Stimulated activated CD4-positive, alpha-beta T cell treated with anti-CD3 and anti-CD28 coated beads, Interleukin-4, amount 100 ng/mL, for 48 hours (primary cell): ENCODE measurements around the gene EXOC4.
"Not testable (repeated sequence)": the region's sequence is repeated elsewhere in the genome, so short reads cannot be mapped to it uniquely, and the experiment has no call there.

Source experiments
- DNase-seq, 2 donors: peaks; one replicate each; pipeline ENCODE4 v3.0.0-alpha.2; 2020; ENCODE audit warnings: low read depth in 2 of 2

Gene EXOC4

DNA sequence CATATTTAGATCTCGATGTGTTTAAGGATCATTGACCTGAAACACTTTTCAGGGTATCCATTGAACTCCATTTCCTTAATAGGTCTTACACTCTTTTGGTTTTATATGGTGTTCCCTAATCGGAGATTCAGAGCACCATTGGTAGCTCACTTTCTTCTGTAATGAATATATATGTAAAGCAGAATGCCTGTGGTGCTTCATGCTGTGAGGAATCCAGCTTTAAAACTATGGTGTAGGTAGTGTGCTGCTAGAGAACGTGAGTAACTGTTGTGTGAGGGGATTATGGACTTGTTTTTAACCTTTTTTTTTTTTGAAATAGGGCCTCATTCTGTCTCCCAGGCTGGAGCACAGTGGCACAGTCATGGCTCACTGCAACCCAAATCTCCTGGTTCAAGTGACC, 497.4 kb downstream of the EXOC4 start:
- no peak for DNase-seq

DNA sequence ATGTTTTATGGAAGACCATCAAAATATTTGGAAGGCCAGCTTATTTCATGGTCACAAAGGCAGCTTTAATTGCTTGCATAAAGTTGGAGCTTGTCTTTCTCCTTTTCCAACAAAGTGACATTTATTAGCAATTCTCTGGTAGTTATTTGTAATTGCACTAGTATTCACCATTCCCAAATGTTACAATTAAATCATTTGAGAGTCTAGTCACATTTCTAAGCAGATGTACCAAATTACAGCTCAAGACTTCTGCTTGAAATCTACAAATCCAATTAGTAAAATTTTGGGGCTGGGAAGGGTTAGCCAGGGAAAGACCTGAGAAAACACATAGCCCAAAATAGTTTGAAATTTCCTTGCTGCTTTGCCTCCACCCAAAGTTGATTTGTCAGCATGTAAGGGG, 498.2 kb downstream of the EXOC4 start:
- no peak for DNase-seq

DNA sequence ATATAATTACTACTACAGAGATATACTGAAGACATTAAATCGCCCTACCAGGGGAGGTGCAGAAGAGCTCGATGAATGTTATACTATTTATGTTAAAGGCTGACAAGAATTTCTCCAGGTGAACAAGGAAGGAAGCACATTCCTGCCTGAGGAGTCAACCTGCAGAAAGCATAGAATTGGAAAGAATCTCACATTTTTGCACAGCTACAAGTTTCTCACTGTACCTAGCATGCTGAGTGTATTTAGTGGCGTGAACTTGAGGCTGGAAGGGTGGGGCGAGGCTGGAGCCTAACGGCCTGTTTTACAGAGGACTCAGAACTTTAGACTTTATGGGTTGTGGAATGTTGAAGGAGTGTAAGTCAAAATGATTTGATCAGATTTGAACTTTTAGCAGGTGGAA, 500.6 kb downstream of the EXOC4 start:
- no peak for DNase-seq

DNA sequence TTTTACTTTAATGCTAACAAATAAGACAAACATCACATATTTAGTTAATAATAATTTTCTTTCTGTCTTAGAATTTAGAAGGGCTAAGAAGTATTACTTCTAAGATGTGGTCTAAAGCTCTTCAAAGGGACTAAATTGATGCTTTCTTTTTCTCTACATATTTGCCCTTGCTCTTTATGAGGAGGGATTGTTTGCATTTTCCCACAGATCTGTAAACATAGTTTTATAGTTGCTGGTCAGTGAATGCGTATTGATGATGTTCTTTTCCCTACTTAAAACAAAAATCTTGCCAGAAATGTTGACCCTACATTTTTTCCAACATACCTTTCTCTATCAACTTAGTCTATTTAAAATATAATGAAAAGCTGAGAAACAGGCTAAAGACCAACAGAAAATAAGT, 501.8 kb downstream of the EXOC4 start:
- DNase-seq: no peak

DNA sequence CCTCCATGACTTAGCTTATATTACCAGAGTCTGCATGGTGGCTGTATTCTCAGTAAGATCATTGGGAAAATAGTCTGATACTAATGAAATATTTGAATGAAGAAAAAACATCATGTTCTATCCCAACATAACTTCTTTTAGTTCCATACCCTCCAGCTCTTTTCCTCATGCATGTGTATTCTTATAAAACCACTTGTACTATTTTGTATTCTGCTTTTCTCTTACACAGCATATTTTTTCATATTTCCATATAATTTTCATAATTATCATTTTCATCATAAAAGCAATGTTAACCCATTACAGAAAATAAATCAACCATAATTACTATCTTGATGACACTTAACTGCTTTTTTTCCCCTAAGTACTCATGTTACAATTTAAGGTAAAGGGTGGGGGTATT, 503.0 kb downstream of the EXOC4 start:
- DNase-seq: no peak

DNA sequence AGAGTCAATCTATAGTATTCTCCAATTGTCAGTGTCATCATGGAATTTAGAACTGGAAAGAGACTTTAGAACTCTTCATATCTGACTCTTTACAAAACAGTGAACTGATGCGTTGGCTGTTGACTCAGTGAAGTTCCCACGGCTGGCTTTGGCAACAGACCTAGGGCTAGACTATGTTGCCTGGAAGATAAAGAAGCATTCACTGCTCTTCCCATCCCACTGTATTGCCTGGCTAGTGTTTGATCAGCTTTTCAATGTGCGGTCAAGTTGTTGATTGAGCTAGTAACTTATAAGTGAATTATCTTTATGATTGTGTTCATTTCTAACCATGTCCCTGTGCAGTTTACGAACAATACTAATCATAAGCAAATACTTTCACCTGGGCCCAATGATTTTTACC, 508.6 kb downstream of the EXOC4 start:
- DNase-seq: no peak

DNA sequence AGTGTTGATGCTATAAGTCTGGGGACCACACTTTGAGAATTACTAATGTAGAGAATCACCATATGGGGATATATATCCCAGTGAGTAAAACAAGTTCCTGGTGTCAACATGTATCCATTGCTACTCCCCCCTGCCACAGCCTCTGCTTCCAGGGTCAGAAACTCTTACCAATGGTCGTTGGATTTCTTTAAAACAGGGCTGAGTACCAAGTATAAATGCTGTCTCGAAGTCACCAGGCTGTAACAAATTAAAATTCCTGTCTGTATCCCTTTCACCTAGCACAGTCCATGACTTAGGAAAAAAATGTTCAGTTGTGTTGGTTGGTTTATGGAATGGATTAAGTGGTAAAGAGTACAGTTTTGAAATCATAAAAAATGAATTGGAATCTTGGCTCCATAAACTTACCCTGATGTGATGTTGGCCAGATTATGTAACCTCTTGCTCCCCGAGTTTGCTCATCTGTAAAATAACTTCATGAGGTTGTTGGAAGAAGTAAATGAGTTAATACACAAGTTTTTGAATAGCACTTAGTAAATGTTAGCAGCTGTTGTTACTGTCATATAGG, 510.3 kb downstream of the EXOC4 start:
- no peak for DNase-seq

DNA sequence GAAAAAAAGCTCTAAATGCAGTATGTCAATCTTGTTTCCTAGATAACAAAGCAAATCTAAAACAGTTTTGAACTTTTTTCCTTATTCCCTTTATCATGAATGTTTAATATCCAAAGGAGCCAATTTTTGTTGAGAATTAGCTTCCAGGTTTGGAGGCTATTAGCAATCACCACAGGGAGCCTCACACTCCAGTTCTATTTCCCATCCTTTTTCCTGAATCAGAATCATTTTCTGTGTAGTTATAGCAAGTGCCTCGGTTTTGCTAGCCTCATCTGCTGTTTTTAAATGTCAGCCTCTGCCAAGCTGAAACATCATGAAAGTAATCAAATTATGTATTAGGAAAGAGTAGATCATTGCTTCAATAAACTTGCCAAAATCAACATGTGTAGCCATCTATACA, 516.8 kb downstream of the EXOC4 start:
- no peak for DNase-seq

DNA sequence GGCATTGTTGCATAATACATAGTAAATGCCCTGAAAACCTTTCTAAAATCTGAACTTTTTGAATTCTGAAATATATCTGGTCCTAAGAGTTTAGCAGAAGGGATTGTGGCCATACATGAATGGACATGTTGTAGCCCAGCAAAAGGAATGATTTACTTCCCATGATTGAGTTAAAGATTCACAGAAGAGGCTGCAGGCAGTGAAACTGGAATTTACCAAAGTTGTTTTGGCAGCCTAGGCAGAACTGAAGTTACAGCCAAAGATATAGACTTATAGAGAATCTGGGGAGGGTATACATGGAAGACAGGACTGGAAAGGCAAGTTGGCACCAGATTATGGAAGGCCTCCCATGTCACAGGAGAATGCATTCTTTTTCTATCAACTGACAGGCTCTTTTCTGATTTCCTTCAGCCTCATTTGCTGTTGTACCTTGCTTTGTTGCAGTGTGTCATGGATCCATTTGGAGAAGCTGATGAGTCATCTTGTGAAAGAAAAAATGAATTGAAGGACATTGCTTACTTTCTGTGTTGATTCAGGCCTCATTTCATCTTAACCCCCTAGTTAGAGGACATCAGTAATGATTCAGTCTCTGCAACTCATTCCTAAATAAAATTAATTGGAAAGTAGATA, 518.1 kb downstream of the EXOC4 start:
- no peak for DNase-seq

DNA sequence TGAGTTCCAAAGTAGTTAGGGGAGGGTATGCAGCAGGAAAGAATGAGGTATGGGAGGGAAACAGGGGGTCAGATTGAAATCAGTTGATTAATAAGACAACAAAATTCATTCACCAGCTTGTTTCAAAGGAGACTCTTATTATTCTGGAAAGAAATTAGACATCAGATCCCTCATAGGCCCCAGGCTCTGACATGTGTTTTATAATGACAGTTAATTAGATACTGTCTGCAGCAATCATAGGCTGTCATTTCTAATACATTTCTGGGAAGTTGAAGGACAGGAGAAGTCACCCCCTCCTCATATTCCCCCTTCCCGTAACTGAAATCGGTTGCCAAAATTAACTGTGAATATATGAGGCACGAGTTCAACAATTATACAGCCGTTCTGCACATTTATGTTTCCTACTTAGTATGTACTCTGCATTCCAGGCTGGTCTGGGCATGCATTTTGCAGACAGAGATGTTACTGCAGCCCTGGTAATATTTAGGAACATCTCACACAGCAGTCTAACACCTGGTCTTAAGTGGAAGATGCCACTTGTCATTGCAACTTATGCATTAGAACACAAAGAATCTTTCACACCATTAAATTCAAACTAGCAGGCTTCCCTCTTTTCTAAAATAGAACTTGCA, 519.0 kb downstream of the EXOC4 start:
- no peak for DNase-seq

DNA sequence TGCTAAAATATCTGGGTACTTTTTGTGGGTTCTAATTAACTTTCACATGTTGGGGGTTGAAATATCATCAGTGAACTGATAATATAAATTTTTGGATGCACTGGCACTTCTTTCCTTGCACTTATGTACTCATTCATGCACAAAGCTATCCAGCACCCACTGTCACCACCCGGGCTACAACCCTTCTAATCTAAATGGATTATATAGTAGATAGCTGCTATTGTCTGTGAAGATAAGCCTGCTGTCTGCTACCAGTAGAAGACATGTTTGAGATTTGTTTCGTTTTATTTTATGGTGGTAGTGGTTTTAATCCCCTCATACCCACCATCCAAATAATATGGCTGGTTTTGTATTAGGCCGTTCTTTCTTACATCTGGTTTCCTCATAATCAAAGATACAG, 520.7 kb downstream of the EXOC4 start:
- DNase-seq: no peak

DNA sequence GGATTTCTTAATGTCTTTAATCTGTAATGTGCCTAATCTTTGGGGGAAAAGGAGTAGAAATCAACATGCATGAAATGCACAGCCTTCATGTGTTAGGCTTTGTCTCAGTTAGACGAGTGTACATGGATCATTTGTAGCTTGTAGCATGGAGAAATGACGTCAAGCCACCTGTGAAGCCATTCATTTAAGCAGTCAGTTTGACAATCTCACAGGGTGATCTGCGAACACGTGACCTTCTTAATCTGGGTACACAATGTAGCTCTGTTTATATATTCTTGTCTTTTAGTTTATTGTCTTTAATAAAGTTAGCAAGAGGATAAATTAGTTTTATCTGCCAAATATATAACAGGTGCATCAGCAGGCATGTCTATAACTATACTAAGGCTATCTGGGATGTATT, 522.3 kb downstream of the EXOC4 start:
- DNase-seq: no peak

DNA sequence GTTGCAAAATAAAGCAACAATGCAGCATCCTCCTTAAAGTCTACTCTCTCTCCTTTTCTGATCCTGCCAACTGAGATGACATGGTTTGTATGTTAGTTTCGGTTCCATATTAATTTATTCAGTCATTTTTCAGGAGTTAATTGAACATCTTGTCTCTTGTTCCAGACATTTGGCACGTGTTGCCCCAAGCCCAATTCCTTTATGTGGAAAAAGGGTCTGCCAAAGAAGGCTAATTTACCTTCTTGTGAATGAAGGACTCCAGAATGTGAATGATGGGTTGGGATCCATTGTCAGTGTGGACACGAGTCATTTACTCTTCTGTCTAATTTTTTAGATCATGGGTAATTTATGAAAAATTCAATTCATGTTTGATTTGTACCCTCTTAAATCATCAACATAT, 523.4 kb downstream of the EXOC4 start:
- no peak for DNase-seq

DNA sequence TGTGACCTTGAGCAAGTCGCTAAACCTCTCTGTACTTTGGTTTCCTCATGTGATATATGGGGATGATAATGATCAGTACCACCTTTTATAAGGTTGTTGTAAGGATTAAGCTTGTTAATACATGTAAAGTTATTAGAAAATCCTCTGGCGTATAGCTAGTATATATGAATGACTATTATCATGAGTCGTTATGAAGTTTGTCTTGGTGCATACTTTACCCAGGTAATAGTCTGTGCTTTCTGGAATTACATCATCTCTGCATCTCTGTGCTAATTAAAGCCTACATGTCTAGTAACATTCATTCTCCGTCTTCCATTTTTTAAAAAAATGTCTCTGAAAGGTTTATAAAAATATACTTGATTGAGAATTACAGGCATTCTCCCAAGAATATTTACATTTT, 524.8 kb downstream of the EXOC4 start:
- DNase-seq: no peak

DNA sequence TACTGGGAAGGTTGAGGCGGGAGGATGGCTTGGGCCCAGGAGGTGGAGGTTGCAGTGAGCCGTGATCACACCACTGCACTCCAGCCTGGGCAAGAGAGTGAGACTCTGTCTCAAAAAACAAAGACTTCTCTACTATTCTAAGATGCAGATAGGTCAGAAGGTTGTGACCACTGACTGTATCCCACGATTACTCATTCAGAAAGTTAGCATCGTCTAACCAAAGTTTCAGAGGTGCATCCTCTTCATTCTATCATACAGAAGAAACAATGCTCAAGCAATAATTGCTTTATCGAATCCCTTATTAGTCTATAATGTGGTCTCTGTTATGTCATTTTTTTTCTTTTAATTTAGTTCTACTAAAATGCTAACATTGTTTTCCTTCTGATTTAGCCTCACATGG, 525.6 kb downstream of the EXOC4 start:
- no peak for DNase-seq

DNA sequence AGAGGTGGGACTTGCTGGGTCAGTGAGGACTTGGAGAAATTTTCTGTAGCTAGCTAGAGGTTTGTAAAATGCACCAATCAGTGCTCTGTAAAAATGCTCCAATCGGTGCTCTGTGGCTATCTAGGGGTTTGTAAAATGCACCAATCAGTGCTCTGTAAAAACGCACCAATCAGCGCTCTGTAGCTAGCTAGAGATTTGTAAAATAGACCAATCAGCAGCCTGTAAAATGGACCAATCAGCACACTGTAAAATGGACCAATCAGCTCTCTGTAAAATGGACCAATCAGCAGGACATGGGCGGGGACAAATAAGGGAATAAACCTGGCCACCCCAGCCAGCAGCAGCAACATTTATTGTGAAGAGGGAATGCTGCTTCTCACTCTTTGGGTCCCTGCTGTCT, 526.7 kb downstream of the EXOC4 start:
- not testable (repeated sequence) for DNase-seq

DNA sequence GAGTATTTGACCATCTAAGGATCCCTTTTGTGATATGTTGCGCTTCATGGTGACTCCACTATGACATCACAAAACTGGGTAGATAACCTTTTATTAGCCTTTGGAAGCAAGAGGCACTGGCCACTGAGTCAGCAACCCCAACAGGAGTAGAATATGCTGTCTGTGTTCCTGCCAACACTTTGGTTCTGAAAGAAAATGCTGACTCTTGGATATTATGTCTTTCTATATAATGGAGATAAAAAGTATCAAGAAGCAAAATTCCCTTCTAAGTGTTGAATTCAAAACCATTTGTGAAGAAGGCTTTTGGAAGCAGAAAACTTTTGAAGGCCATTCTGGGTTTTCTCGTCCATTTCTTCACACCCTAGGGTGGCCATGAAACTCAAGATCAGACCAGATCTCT, 528.0 kb downstream of the EXOC4 start:
- no peak for DNase-seq

DNA sequence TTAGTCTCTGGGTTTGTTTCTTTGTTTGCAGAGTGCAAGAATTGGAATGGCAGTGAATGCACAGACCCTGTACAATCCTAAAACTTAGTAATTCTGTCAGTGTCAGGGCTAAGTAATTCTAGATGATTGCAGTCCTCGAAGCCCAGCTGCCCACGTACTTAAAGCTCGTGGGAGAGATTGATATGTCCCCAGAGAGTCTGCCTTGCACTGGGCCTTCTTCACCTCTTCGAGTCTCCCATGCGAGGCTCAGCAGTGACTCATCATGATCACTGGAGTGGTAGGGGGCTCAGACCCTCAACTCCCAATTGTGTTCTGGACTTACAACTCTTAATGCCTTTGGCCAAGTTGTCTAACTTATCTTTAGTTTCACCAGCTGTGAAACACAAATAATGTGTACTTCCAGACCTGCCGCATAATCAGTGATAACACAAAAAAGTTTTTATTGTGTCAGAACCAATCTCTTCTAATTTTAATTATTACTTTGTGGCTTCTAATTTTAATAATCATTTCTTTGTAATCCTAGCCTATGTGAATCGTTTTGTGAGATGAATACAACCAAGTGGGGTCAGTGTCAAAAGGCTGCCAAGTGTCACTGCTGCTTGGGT, 528.7 kb downstream of the EXOC4 start:
- no peak for DNase-seq

DNA sequence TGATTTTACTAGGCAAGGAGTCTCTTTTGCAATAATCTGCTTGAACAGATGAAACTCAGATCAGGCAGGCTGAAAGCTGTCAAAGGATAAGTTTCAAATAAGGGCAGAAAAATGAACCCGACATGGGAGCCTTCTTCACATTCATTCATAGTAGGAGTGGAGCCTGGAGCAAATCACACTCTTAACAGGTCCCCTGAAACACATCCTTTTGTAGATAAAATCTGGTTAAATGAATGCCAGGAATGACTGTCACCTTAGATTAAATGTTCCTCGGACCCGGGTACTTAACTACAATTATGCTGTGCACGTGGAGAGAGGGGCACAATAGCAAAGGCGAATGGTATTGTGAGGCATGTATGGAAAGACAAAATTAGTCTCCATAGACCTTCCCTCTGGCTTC, 529.6 kb downstream of the EXOC4 start:
- DNase-seq: no peak

DNA sequence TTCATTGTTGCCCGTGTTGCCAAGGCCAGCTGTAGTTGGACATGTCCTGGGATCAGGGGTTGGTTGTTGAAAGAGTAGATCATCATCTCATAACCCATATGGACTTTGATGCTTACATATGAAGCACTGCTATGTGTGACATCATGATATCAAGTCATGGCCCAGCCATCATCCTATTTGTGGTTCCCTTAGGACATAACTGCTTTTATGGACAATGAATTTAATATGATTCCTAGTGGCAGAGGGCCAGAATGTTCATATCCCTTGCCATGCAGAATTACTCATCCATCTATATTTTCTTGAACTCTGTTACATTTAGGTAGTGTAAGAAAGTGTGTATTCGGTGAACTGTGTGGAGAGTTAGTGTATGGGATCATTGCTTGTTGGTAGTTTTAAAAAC, 530.4 kb downstream of the EXOC4 start:
- DNase-seq: no peak

DNA sequence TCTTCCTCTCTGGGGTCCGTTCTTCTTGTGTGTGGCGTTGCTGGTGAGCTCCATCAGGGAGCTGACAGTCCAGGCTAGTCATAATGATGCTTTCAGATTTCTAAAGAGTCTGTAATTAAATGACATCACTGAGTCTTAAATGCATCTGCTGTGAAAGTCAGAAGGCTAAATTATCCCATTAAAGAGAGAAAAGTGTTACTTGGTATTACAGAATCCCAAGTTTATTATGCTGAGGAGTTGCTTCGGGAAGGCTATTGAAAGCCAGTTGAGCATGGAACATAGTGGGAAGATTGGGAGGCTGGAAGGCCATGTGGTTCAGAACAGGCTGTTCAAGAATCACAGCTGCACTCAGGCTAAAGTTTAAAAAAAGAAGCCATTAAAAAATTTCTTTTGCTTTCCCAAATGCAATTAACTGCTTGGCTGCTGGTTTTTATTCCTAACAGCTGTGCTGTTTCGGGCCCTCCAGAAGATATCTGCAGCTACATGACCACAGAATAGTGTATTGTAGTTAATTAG, 531.7 kb downstream of the EXOC4 start:
- DNase-seq: no peak

DNA sequence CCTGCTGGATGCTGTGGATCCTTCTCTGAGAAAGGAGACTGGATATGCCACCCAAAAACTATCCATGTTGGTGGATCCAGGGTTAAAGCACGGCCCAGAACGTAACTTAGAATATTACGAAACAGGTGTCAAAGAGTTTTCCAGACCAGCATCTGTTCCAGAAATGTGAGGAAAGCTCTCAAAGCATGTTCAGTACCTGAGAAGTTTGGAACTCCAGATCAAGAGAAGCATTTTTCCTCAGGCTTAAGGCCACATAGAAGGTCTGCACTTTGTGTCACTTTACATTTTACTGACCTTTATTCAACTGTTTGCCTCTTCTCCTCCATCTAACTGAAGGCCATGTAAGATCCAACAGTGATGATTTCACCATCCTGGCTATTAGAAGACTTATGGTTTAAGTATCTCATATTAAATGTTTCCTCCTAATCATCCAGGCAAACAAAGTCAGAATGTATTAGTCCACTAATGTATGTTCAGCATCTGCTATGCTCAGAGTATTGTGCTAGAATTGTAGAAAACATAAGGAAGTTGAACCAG, 533.6 kb downstream of the EXOC4 start:
- no peak for DNase-seq

DNA sequence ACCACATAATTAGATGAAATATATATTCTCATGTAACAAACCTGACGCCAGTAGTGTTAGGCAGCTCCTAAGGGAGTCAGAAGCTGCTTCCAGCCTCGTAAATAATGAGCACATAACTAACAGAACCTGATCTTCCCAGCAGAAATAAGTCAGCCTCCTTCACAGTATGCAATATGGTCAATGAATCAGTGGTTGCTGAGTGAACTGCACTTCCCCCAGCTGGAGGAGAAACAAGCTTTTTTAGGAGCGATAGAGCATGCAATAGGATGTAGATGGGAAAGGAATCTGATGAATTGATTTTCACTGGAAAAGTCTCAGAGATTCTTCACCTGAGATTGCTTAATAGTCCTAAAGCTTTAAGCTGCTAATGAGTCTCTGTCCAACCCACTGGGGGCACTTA, 537.1 kb downstream of the EXOC4 start:
- no peak for DNase-seq
